ENCODE data around the gene DNAJB5. TPM values are rescaled to one million over a fixed set of nuclear protein-coding genes. Genes with fewer than 3 reads are reported as not detected.

DNAJB5 gene
- total and polyA plus RNA-seq, 11 donors, result 33.6 to 166 (median 88.5) TPM

GRCh38 chr9:34999576-34999975 is 10.0 kb downstream of the DNAJB5 start:
- intact Hi-C loops (cut with DNase I), result no loop called here
- TF ChIP-seq POLR2A (IDR thresholded peaks at IDR 0.05) (no peak), CTCF (IDR thresholded peaks at IDR 0.05) (no peak)
- peaks cover 0 to 32% (median 20%) of the 10 kb centered on the region in 9 donors for H3K36me3 ChIP-seq
- H3K27ac ChIP-seq, result peak overlapping the region in 1 of 12 donors; percentile 7
- H3K27me3 ChIP-seq, result no peaks in the 10 kb centered on the region
- WGBS, 4 donors, result 95 to 100% (median 99%) methylated on average over 1 to 2 of the region's 2 CpGs
- DNase-seq (no peak), ATAC-seq (peak in 1 of 4 donors; percentile 2)
- peaks cover 0 to 39% (median 19%) of the 10 kb centered on the region in 12 donors for H3K4me1 ChIP-seq
- no peak overlapping the region for H3K4me3 ChIP-seq
- H3K9me3 ChIP-seq, result no peaks in the 10 kb centered on the region

GRCh38 chr9:35000535-35001284 is 11.2 kb downstream of the DNAJB5 start:
- DNase-seq (no peak), ATAC-seq (no peak)
- TF ChIP-seq CTCF (IDR thresholded peaks at IDR 0.05) (no peak), POLR2A (IDR thresholded peaks at IDR 0.05) (no peak)
- Histone ChIP-seq H3K9me3 (no peaks in the 10 kb centered on the region), H3K4me3 (no peak overlapping the region), H3K27me3 (no peaks in the 10 kb centered on the region), H3K27ac (no peak overlapping the region), H3K4me1 (peaks cover 0 to 28% (median 11%) of the 10 kb centered on the region in 12 donors), H3K36me3 (peaks cover 0 to 27% (median 20%) of the 10 kb centered on the region in 9 donors)
- 87 to 90% (median 89%) methylated on average over 6 of the region's 6 CpGs for WGBS, 4 donors
- intact Hi-C loops (cut with DNase I), result loop anchor here in 1 of 10 donors (1.0 kb wide), 1 partner anchor 25 kb away; no protein-coding TSS in a partner anchor

GRCh38 chr9:35001285-35001677 is 11.7 kb downstream of the DNAJB5 start:
- WGBS, 4 donors, result 74 to 85% (median 80%) methylated on average over 2 of the region's 2 CpGs

More at GRCh38 chr9:35001285-35001677, 11.7 kb downstream of the DNAJB5 start:
- peaks cover 0 to 22% (median 16%) of the 10 kb centered on the region in 9 donors for H3K36me3 ChIP-seq
- H3K4me1 ChIP-seq, result peaks cover 0 to 22% (median 7%) of the 10 kb centered on the region in 12 donors
- H3K27me3 ChIP-seq, result no peaks in the 10 kb centered on the region
- ATAC-seq (no peak), DNase-seq (no peak)
- no peak overlapping the region for H3K4me3 ChIP-seq
- H3K9me3 ChIP-seq, result no peaks in the 10 kb centered on the region
- no peak overlapping the region for H3K27ac ChIP-seq
- TF ChIP-seq CTCF (IDR thresholded peaks at IDR 0.05) (no peak), POLR2A (IDR thresholded peaks at IDR 0.05) (no peak)
- intact Hi-C loops (cut with DNase I), result no loop called here

All from heart left ventricle (tissue), 16 donors.